Astrocyte of the hippocampus (primary cell): ENCODE data around the gene MLANA.

ENCODE experiments used
- DNase-seq: peaks from one replicate; pipeline ENCODE4 v3.0.0; 2011; ENCODE audit warnings: low read depth, low spot score

MLANA gene

GRCh38 chr9:5958273-5958672 lies 67.6 kb downstream of the MLANA start:
- DNase-seq: no peak
